ENCODE data around the gene ATP8B2. TPM values are rescaled to one million over a fixed set of nuclear protein-coding genes. Genes with fewer than 3 reads are reported as not detected.

ATP8B2 gene
- total RNA-seq, 1 experiment from 2014 or later = 50.0 TPM

GRCh38 chr1:154329551-154330131, 4.3 kb downstream of the ATP8B2 start (continued):
- TF ChIP-seq ERG (CRISPR knock-in tag; IDR thresholded peaks at IDR 0.05) (no peak), FOXK1 (CRISPR knock-in tag; IDR thresholded peaks at IDR 0.05) (no peak), ZNF423 (CRISPR knock-in tag; IDR thresholded peaks at IDR 0.05) (no peak), ATF2 (CRISPR knock-in tag; IDR thresholded peaks at IDR 0.05; ENCODE audit: borderline replicate concordance, low read depth) (no peak), MXD4 (CRISPR knock-in tag; IDR thresholded peaks at IDR 0.05; ENCODE audit: borderline replicate concordance) (no peak), NR2C2 (CRISPR knock-in tag; IDR thresholded peaks at IDR 0.05) (no peak), PRRX2 (CRISPR knock-in tag; IDR thresholded peaks at IDR 0.05) (no peak), USF1 (CRISPR knock-in tag; IDR thresholded peaks at IDR 0.05) (no peak), ZNF671 (CRISPR knock-in tag; IDR thresholded peaks at IDR 0.05) (no peak), ZBTB43 (CRISPR knock-in tag; IDR thresholded peaks at IDR 0.05) (no peak), ATF1 (CRISPR knock-in tag; IDR thresholded peaks at IDR 0.05) (no peak)

- peaks cover 41% of the 10 kb centered on the region for H3K36me3 Mint-ChIP-seq
- ChIA-PET CTCF (no interaction called here), POLR2A (no interaction called here)
- H3K27ac Mint-ChIP-seq = no peak overlapping the region
- DNase-seq (ENCODE audit: low spot score) = no peak
- no peak overlapping the region for H3K4me3 Mint-ChIP-seq
- no peaks in the 10 kb centered on the region for H3K27me3 Mint-ChIP-seq (ENCODE audit: low read depth)
- ATAC-seq = no peak
- peaks cover 33% of the 10 kb centered on the region for H3K4me1 Mint-ChIP-seq
- no peaks in the 10 kb centered on the region for H3K9me3 Mint-ChIP-seq
- TF ChIP-seq GTF2I (CRISPR knock-in tag; conservative IDR thresholded peaks at IDR 0.05) (no peak), ZMAT4 (CRISPR knock-in tag; IDR thresholded peaks at IDR 0.05) (no peak), ZNF512 (CRISPR knock-in tag; IDR thresholded peaks at IDR 0.05; ENCODE audit: borderline replicate concordance) (no peak), E2F5 (CRISPR knock-in tag; IDR thresholded peaks at IDR 0.05) (no peak), KAT7 (CRISPR knock-in tag; IDR thresholded peaks at IDR 0.05; ENCODE audit: borderline replicate concordance) (no peak), ATF1 (CRISPR knock-in tag; IDR thresholded peaks at IDR 0.05) (no peak), TP53 (CRISPR knock-in tag; IDR thresholded peaks at IDR 0.05) (no peak), SP1 (CRISPR knock-in tag; conservative IDR thresholded peaks at IDR 0.05) (no peak), FOXJ3 (CRISPR knock-in tag; IDR thresholded peaks at IDR 0.05; ENCODE audit: borderline replicate concordance) (no peak), STAT6 (CRISPR knock-in tag; conservative IDR thresholded peaks at IDR 0.05; ENCODE audit: low read depth) (no peak), RELA (CRISPR knock-in tag; IDR thresholded peaks at IDR 0.05; ENCODE audit: borderline replicate concordance) (no peak), ATF2 (CRISPR knock-in tag; IDR thresholded peaks at IDR 0.05; ENCODE audit: borderline replicate concordance, low read depth) (no peak), CREM (CRISPR knock-in tag; IDR thresholded peaks at IDR 0.05) (no peak), ZBTB43 (CRISPR knock-in tag; IDR thresholded peaks at IDR 0.05) (no peak)
Measured at GRCh38 chr1:154330669-154331068, 5.3 kb downstream of the ATP8B2 start.

Data from WTC11 (cell line).